ENCODE results near the gene CASKIN1.
A peak's percentile ranks its signal among the peaks of the same experiment; 100 is the strongest.

Gene CASKIN1

DNA sequence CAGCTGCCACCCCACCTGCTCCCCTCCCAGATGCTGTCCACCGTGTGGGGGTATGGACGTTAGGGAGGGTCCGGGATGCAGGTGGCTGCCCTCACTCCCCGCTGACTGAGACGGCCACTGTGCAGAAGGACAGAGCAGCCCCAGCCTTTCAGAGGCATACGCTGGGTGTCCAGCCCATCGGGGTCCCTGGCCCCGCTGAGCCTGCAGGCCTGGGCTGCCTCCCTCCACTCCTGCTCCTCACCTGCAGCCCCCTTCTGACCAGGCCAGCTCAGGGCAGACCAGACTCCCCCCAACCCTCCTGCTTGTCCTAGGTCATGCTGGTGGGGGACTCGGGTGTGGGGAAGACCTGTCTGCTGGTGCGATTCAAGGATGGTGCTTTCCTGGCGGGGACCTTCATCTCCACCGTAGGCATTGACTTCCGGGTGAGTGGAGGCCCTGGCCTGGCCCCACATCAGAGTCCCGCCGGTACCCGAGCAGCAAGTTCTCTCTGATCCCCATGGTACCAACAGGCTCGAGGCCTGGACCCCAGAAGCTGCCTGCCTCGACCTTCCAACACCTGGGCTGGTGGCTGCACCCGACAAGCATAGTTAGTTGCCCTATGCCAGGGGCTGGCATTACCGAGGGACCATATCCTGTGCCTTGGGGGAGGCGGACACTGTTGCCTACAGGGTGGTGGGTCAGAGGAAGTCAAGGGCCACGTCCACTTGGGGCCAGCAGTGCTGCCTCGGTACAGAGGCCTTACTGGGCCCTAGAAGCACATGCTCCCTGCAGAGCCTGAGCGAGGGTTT is 46.6 kb downstream of the CASKIN1 start:
- Histone ChIP-seq H3K9ac (ENCODE audit: low read length) (no peak overlapping the region), H4K91ac (ENCODE audit: low read depth, low read length) (no peak overlapping the region), H3K36me3 (ENCODE audit: control insufficient read depth in 1 of 2, insufficient read depth in 2 of 2, low read length in 2 of 2) (peaks cover 22 to 24% of the 10 kb centered on the region in 2 experiments), H2AFZ (ENCODE audit: insufficient read depth, low read length, poor library complexity) (no peak overlapping the region), H2BK5ac (ENCODE audit: low read depth, low read length, poor library complexity) (no peak overlapping the region), H3K23ac (ENCODE audit: low read length) (no peak overlapping the region), H3K79me1 (ENCODE audit: low read length) (peaks cover 13% of the 10 kb centered on the region), H3K4me3 (ENCODE audit: low read depth, low read length) (no peak overlapping the region), H3K18ac (ENCODE audit: low read length) (no peak overlapping the region), H3K4me1 (ENCODE audit: control insufficient read depth in 1 of 2, insufficient read depth in 2 of 2, low read length in 2 of 2) (peaks cover 36 to 43% of the 10 kb centered on the region in 2 experiments), H3K14ac (ENCODE audit: low read length) (no peak overlapping the region), H2BK12ac (ENCODE audit: low read length) (no peak overlapping the region), H2AK5ac (ENCODE audit: low read length) (no peak overlapping the region), H3K79me2 (ENCODE audit: control insufficient read depth, insufficient read depth, low read length, poor library complexity) (peaks cover 16% of the 10 kb centered on the region), H3K27ac (ENCODE audit: low read depth, low read length) (no peak overlapping the region), H3K4ac (ENCODE audit: low read depth, low read length) (no peak overlapping the region), H3K4me2 (ENCODE audit: low read length) (peak overlapping the region; percentile 73), H3K27me3 (ENCODE audit: insufficient read depth, low read length) (no peaks in the 10 kb centered on the region), H4K8ac (ENCODE audit: low read depth, low read length) (no peak overlapping the region), H3K9me3 (ENCODE audit: insufficient read depth, low read depth, low read length) (peaks cover 2% of the 10 kb centered on the region), H2BK120ac (ENCODE audit: insufficient read depth, low read length, poor library complexity) (no peak overlapping the region), H4K12ac (ENCODE audit: low read depth, low read length) (no peak overlapping the region)
- DNase-seq, result no peak
- WGBS (ENCODE audit: extremely low coverage, insufficient coverage, insufficient read length), result no CpG with 5 or more reads among the region's 24 CpGs

DNA sequence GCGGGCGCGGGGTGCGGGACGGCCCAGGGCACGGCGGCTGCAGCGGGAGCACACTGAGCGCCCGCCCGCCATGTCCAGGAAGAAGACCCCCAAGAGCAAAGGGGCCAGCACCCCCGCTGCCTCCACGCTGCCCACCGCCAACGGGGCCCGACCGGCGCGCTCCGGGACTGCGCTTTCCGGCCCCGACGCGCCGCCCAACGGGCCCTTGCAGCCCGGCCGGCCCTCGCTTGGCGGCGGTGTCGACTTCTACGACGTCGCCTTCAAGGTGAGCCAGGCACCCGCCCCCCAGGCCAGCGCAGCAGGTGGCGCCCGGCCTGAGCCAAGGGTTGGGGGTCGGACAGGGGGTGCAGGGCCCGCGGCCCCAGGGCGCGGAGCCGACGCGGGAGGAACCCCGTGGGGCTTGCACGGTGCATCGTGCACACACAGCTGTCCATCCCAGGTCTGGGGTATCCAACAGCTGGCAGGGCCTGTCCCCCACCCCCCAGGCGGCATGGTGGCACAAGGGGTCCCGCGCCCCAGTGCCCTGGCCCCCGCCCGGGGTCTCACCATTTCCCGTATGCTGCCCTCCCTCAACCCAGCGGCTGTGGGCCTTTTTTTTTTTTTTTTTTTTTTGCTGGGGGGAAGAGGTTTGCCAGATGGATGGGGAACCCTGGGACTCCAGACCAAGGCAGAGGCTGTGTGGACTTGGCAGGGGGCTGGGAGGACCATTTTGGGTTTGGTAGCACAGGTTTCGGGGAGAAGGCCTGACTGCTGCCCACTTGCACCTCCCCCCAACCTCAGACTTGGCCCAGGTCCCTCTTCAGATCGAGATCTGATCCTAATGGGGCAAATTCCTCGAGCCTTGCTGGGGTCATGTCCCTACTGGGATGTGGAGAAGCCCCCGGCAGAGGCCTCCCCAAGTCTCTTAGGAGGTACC is 47.4 kb downstream of the CASKIN1 start:
- Histone ChIP-seq H3K4ac (ENCODE audit: low read depth, low read length) (no peak overlapping the region), H3K79me2 (ENCODE audit: control insufficient read depth, insufficient read depth, low read length, poor library complexity) (peaks cover 10% of the 10 kb centered on the region), H3K36me3 (ENCODE audit: control insufficient read depth in 1 of 2, insufficient read depth in 2 of 2, low read length in 2 of 2) (peaks cover 20 to 22% of the 10 kb centered on the region in 2 experiments), H4K8ac (ENCODE audit: low read depth, low read length) (peak overlapping the region; percentile 20), H2BK120ac (ENCODE audit: insufficient read depth, low read length, poor library complexity) (no peak overlapping the region), H4K12ac (ENCODE audit: low read depth, low read length) (no peak overlapping the region), H3K4me2 (ENCODE audit: low read length) (peak overlapping the region; percentile 73), H3K27me3 (ENCODE audit: insufficient read depth, low read length) (no peaks in the 10 kb centered on the region), H2AFZ (ENCODE audit: insufficient read depth, low read length, poor library complexity) (no peak overlapping the region), H3K9me3 (ENCODE audit: insufficient read depth, low read depth, low read length) (peaks cover 2% of the 10 kb centered on the region), H3K79me1 (ENCODE audit: low read length) (peaks cover 6% of the 10 kb centered on the region), H3K23ac (ENCODE audit: low read length) (no peak overlapping the region), H3K4me3 (ENCODE audit: low read depth, low read length) (peak overlapping the region; percentile 47), H2BK5ac (ENCODE audit: low read depth, low read length, poor library complexity) (no peak overlapping the region), H3K9ac (ENCODE audit: low read length) (no peak overlapping the region), H2AK5ac (ENCODE audit: low read length) (no peak overlapping the region), H3K4me1 (ENCODE audit: control insufficient read depth in 1 of 2, insufficient read depth in 2 of 2, low read length in 2 of 2) (peaks cover 34 to 40% of the 10 kb centered on the region in 2 experiments), H3K18ac (ENCODE audit: low read length) (no peak overlapping the region), H4K91ac (ENCODE audit: low read depth, low read length) (no peak overlapping the region), H3K27ac (ENCODE audit: low read depth, low read length) (no peak overlapping the region), H3K14ac (ENCODE audit: low read length) (peak overlapping the region; percentile 3), H2BK12ac (ENCODE audit: low read length) (no peak overlapping the region)
- WGBS (ENCODE audit: extremely low coverage, insufficient coverage, insufficient read length), result no CpG with 5 or more reads among the region's 62 CpGs
- DNase-seq, result peak in 1 of 2 donors; percentile 16

DNA sequence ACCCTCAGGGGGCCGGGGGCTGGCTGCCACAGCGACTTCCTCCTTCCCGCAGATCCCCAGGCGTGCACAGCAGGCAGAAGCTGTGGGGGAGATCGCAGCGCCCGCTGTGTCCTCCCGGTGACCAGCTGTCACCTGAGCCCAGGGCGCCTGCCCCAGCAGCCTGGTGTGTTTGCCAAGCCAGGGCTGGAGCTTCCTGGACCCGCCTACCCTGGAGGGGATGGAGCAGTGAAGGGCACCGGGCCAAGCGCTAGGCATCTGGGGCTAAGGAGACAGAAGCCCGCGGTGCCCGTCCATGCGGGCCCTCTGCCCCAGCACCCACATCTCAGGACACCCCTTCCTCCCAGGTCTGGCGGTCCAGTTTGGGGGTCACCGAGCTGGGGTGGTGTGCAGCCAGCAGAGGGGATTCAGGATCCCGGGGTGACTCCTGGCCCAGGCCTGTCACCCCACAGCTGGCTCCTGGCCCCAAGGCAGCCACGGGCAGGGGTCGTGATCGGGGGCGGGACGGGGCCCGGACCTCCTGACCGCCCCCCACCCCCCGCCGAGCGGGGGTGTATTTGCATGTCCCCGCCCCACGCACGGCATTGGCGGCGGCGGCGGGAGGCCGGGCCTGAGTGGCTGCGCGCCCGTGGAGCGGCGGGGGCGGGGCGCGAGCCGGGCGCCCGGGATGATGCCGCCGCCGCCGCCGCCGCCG is 48.3 kb downstream of the CASKIN1 start, which contains the start of gene RAB26:
Gene RAB26, plus strand, starts transcription at position 645 of the 691 bp plus-strand sequence. CDS start 159 bp downstream, outside the sequence.
- Histone ChIP-seq H3K79me2 (ENCODE audit: control insufficient read depth, insufficient read depth, low read length, poor library complexity) (peaks cover 2% of the 10 kb centered on the region), H4K8ac (ENCODE audit: low read depth, low read length) (peak within 1 kb of the TSS; percentile 20), H3K9me3 (ENCODE audit: insufficient read depth, low read depth, low read length) (peaks cover 2% of the 10 kb centered on the region), H2BK5ac (ENCODE audit: low read depth, low read length, poor library complexity) (no peak within 1 kb of the TSS), H2AFZ (ENCODE audit: insufficient read depth, low read length, poor library complexity) (no peak within 1 kb of the TSS), H3K18ac (ENCODE audit: low read length) (no peak within 1 kb of the TSS), H2BK12ac (ENCODE audit: low read length) (no peak within 1 kb of the TSS), H3K4me1 (ENCODE audit: control insufficient read depth in 1 of 2, insufficient read depth in 2 of 2, low read length in 2 of 2) (peaks cover 28 to 31% of the 10 kb centered on the region in 2 experiments), H3K27ac (ENCODE audit: low read depth, low read length) (no peak within 1 kb of the TSS), H3K14ac (ENCODE audit: low read length) (peak within 1 kb of the TSS; percentile 3), H2BK120ac (ENCODE audit: insufficient read depth, low read length, poor library complexity) (no peak within 1 kb of the TSS), H3K36me3 (ENCODE audit: control insufficient read depth in 1 of 2, insufficient read depth in 2 of 2, low read length in 2 of 2) (peaks cover 13 to 14% of the 10 kb centered on the region in 2 experiments), H3K4me3 (ENCODE audit: low read depth, low read length) (peak within 1 kb of the TSS; percentile 47), H3K23ac (ENCODE audit: low read length) (no peak within 1 kb of the TSS), H3K4ac (ENCODE audit: low read depth, low read length) (no peak within 1 kb of the TSS), H3K79me1 (ENCODE audit: low read length) (peaks cover under 1% of the 10 kb centered on the region), H2AK5ac (ENCODE audit: low read length) (no peak within 1 kb of the TSS), H3K9ac (ENCODE audit: low read length) (no peak within 1 kb of the TSS), H3K4me2 (ENCODE audit: low read length) (peak within 1 kb of the TSS; percentile 73), H4K91ac (ENCODE audit: low read depth, low read length) (no peak within 1 kb of the TSS), H4K12ac (ENCODE audit: low read depth, low read length) (no peak within 1 kb of the TSS), H3K27me3 (ENCODE audit: insufficient read depth, low read length) (no peaks in the 10 kb centered on the region)
- peak in 1 of 2 donors; percentile 30 for DNase-seq
- WGBS (ENCODE audit: extremely low coverage, insufficient coverage, insufficient read length), result no CpG with 5 or more reads among the region's 55 CpGs

- Histone ChIP-seq H4K91ac (ENCODE audit: low read depth, low read length) (no peak overlapping the region), H3K79me1 (ENCODE audit: low read length) (no peaks in the 10 kb centered on the region), H3K4me3 (ENCODE audit: low read depth, low read length) (no peak overlapping the region), H2BK120ac (ENCODE audit: insufficient read depth, low read length, poor library complexity) (no peak overlapping the region), H3K9ac (ENCODE audit: low read length) (no peak overlapping the region), H3K14ac (ENCODE audit: low read length) (no peak overlapping the region), H3K18ac (ENCODE audit: low read length) (no peak overlapping the region), H3K4ac (ENCODE audit: low read depth, low read length) (no peak overlapping the region), H4K8ac (ENCODE audit: low read depth, low read length) (no peak overlapping the region), H3K27ac (ENCODE audit: low read depth, low read length) (no peak overlapping the region), H3K23ac (ENCODE audit: low read length) (no peak overlapping the region), H3K4me1 (ENCODE audit: control insufficient read depth in 1 of 2, insufficient read depth in 2 of 2, low read length in 2 of 2) (peaks cover 23 to 25% of the 10 kb centered on the region in 2 experiments), H3K27me3 (ENCODE audit: insufficient read depth, low read length) (no peaks in the 10 kb centered on the region), H2AK5ac (ENCODE audit: low read length) (no peak overlapping the region), H3K79me2 (ENCODE audit: control insufficient read depth, insufficient read depth, low read length, poor library complexity) (no peaks in the 10 kb centered on the region), H3K4me2 (ENCODE audit: low read length) (no peak overlapping the region), H3K36me3 (ENCODE audit: control insufficient read depth in 1 of 2, insufficient read depth in 2 of 2, low read length in 2 of 2) (peaks cover 8 to 9% of the 10 kb centered on the region in 2 experiments), H4K12ac (ENCODE audit: low read depth, low read length) (no peak overlapping the region), H2BK12ac (ENCODE audit: low read length) (no peak overlapping the region), H2BK5ac (ENCODE audit: low read depth, low read length, poor library complexity) (no peak overlapping the region), H3K9me3 (ENCODE audit: insufficient read depth, low read depth, low read length) (no peaks in the 10 kb centered on the region), H2AFZ (ENCODE audit: insufficient read depth, low read length, poor library complexity) (no peak overlapping the region)
- WGBS (ENCODE audit: extremely low coverage, insufficient coverage, insufficient read length), result no CpG with 5 or more reads among the region's 6 CpGs
- DNase-seq, result no peak
Measured at GRCh38 chr16:2147378-2147777, 49.0 kb downstream of the CASKIN1 start.
